Gastrocnemius medialis (tissue), 4 donors: ENCODE data around the gene HDAC4.

Source experiments
- POLR2A ChIP-seq, 2 donors: fragments of 450-650 bp; IDR thresholded peaks; one replicate each; pipeline ENCODE4 v1.6.1; 2017; ENCODE audit warnings: antibody characterized with exemption in 2 of 2, mild to moderate bottlenecking in 2 of 2, moderate library complexity in 2 of 2
- TF ChIP-seq, protein P1 (sequence below), 5 experiments: fragments of 450-650 bp in 3 of 5; fragments of 200-600 bp in 2 of 5; sonication (generic) in 2 of 5; IDR thresholded peaks in 4 of 5; conservative IDR thresholded peaks in 1 of 5; 1 replicate in 4 of 5; 2 replicates in 1 of 5; pipeline ENCODE4 v1.5.1; 2016 to 2019; ENCODE audit warnings: antibody characterized with exemption in 5 of 5, mild to moderate bottlenecking in 3 of 5, moderate library complexity in 3 of 5

DNA sequence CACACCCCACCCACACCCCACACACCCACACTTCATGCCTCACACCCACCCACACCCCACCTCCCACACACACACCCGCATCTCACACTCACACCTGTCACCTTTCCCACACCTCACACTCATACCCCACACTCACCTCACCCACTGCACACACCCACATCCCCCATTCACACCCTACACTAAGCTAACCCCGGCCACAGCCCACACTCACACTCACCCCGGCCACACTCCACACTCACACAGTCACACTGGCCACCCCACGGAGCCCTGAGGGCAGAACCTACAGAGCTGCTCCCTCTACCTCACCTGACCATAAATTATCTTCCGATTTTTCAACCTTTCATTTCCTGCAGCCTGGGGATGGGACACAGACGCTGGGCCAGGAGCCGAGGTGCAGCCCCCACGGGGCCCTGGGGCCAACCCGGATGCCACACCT lies 241.3 kb downstream of the HDAC4 start:
- TF ChIP-seq POLR2A (IDR thresholded peaks at IDR 0.05): no peak
- TF ChIP-seq, protein P1, sequence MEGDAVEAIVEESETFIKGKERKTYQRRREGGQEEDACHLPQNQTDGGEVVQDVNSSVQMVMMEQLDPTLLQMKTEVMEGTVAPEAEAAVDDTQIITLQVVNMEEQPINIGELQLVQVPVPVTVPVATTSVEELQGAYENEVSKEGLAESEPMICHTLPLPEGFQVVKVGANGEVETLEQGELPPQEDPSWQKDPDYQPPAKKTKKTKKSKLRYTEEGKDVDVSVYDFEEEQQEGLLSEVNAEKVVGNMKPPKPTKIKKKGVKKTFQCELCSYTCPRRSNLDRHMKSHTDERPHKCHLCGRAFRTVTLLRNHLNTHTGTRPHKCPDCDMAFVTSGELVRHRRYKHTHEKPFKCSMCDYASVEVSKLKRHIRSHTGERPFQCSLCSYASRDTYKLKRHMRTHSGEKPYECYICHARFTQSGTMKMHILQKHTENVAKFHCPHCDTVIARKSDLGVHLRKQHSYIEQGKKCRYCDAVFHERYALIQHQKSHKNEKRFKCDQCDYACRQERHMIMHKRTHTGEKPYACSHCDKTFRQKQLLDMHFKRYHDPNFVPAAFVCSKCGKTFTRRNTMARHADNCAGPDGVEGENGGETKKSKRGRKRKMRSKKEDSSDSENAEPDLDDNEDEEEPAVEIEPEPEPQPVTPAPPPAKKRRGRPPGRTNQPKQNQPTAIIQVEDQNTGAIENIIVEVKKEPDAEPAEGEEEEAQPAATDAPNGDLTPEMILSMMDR (IDR thresholded peaks at IDR 0.05 in 4 of 5, conservative IDR thresholded peaks at IDR 0.05 in 1 of 5): no peak
